DMS 273 (cell line): Measurements from ENCODE around the gene GALNT18.
A peak's percentile ranks its signal among the peaks of the same experiment; 100 is the strongest.
"Not testable (repeated sequence)": the region's sequence is repeated elsewhere in the genome, so short reads cannot be mapped to it uniquely, and the experiment has no call there.

Experiments used
- DNase-seq: peaks from one replicate; lab custom pipeline; 2025; ENCODE audit not compliant: unreplicated experiment; lab: John Stamatoyannopoulos, UW

The GALNT18 gene

GRCh38 chr11:11471201-11471600, 150.6 kb downstream of the GALNT18 start:
- DNase-seq: no peak

DNA sequence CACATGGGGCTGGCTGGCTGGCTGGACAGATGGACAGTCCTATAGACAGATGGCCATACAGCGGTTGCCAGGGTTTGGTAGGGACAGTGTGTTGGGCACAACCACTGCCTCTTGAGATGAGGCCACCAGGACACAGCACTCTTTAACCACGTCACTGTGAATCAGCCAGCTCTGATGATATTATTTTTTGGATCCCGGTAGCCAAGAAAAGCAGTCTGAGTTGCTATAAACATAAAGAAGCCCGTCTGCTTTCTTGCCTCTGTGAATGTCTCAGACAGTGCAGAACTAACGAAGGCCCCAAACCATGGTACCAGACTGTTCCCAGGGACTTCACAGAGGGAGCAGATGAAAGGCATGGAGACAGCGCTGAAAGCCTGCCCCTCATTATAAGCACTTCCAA, 152.9 kb downstream of the GALNT18 start:
- no peak for DNase-seq

- DNase-seq: no peak
Measured at GRCh38 chr11:11467312-11467711, 154.5 kb downstream of the GALNT18 start.

DNA sequence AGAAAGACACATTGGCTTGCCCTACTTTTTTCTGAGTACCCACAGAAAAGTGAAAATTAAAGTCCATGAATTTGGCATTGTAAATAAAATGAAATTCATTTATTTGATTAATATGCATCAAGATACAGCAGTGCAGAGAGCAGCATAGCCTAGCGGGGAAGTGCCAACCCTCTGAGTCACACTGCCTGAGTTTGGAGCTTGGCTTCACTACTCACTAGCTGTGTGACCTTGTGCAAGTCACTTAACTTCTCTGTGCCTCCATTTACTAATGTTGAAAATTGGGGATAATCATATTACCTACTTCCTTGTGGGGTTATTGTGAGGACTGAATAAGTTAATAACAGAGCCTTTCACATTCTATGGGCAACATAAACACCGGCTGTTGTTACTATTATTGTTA, 157.2 kb downstream of the GALNT18 start:
- no peak for DNase-seq

GRCh38 chr11:11463405-11463804, 158.4 kb downstream of the GALNT18 start:
- peak; percentile 50 for DNase-seq

- DNase-seq: no peak
Measured at GRCh38 chr11:11461473-11461872, 160.3 kb downstream of the GALNT18 start.

DNA sequence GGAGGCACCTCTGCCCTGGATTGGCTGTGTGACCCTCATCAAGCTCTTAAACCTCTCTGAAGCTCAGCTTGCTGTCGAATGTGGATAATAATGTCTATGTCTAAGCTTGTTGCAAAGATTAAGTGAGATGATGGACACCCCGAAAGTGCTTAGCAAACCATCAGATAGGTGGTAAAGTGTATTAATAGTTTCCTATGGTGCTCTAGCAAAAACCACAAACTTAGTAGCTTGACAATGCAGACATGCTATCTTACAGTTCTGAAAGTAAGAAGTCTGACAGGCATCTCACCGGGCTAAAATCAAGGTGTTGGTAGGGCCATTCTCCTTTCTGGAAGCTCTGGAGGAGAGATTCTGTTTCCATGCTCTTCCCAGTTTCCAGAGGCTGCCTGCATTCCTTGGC, 162.2 kb downstream of the GALNT18 start:
- no peak for DNase-seq

- DNase-seq: peak; percentile 4
Measured at GRCh38 chr11:11458485-11458884, 163.3 kb downstream of the GALNT18 start.

GRCh38 chr11:11458001-11458400, 163.8 kb downstream of the GALNT18 start:
- DNase-seq: no peak

DNA sequence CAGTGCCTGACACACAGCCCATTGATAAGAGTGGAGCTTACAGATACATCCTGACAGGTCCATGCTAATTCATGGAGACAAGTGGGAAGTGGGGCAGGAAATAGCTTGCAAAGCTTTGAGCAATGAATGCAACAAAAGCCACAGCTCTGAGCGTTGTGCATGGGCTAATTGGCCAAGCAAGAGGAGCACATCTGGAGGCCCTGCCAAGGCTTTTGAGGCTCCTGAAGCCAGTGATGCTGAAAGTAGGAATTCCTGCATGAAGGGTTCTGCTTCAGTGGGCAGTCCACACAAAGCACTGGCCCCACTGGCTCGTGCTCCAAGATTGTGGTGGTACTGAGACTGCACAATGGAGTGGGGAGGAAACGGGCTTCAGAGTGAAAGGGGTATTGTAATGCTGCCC, 164.9 kb downstream of the GALNT18 start:
- no peak for DNase-seq

GRCh38 chr11:11454671-11455223, 167.1 kb downstream of the GALNT18 start:
- DNase-seq: no peak

DNA sequence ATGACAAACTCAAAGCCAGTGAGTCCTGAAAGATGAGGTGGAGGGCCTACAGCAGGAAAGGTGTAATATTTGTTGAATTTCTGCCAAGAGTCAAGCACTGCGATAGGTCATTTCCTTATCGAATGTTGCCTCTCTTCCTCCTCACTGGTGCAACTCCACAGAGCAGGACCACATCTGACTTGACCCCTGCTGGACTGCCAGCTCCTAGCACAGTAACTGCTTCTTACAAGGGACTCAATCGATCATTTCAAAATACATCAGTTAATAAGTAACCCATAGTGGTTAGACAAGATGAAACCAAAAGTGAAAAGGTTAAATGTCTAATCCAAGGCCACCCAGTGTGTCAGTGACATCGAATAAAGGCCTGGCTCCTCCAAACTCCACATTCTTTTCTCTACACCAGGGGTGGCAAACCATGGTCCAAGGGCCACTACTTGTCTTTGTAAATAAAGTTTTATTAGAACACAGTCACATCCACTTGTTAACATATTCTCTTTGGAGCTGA, 170.3 kb downstream of the GALNT18 start:
- no peak for DNase-seq

- DNase-seq: no peak
Measured at GRCh38 chr11:11450744-11451362, 171.0 kb downstream of the GALNT18 start.

DNA sequence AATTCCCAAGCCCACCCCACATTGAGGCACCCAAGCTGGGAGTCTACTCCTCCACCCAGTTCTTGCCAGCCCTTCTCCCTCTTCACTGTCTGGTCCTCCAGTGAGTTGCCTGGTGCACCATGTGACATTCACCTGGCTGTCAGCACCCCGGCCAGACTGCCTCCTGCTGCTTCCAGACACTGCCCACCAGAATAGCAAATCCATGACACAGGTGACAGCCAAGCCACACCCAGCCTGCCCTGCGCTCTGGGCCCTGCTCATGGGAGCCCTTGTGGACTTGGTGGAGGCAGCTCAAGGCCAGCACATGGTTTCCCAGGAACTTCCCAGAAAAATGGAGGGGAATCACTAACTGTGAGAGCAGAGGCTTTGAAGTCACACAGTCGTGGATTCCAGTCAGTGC, 172.5 kb downstream of the GALNT18 start:
- no peak for DNase-seq

- no peak for DNase-seq
Measured at GRCh38 chr11:11448626-11449025, 173.2 kb downstream of the GALNT18 start.

DNA sequence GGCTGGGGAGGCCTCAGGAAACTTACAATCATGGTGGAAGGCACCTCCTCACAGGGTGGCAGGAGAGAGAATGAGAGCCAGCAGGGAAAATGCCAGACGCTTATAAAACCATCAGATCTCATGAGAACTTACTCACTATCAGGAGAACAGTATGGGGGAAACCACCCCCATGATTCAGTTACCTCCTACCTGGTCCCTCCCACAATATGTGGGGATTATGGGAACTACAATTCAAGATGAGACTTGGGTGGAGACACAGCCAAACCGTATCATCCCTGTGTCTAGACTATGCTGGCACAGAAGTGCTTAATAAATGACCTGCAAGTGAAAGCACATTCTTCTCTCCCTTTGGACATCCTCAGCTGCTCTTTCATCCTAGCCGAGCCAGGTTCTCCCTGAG, 174.2 kb downstream of the GALNT18 start:
- DNase-seq: not testable (repeated sequence)

DNA sequence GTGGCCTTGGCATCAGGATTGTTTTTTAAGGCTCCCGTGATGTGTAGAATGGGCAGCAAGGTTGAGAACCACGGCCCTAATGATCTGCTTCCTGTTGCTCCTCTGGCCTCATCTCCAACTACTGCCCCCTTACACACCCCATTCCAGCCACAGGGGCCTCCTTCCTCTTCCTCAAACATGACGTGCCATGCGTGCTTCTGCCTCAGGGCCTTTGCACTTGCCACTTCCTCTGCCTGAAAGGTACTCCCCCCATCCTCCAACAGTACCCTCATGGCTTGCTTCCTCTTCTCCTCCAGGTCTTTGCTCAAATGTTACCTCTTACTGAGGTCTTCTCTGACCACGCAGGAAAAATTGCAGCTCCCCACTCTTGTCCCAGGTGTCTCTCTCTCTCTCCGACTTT, 174.8 kb downstream of the GALNT18 start:
- DNase-seq: no peak

DNA sequence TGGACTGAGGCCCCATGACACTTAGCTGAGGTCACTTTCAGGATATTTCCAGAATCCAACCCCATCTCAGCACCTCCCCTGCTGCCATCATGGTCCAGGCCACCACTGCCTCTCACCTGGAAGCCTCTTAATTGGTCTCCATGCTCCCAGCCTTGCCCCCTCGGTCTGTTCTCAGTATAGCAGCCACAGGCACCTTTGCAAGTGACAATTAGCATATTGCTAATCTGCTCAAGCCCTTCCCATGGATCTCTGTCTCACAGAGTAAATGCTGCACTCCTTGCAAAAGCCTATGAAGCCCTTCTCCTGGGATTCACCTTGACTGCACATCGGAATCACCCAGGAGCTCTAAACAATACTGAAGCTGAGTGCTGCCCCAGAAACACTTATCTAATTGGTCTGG, 175.2 kb downstream of the GALNT18 start:
- DNase-seq: no peak

GRCh38 chr11:11445441-11446185, 176.2 kb downstream of the GALNT18 start:
- DNase-seq: no peak

- DNase-seq: no peak
Measured at GRCh38 chr11:11444804-11445131, 177.0 kb downstream of the GALNT18 start.

- no peak for DNase-seq
Measured at GRCh38 chr11:11444027-11444803, 177.6 kb downstream of the GALNT18 start.

- no peak for DNase-seq
Measured at GRCh38 chr11:11442791-11443190, 179.0 kb downstream of the GALNT18 start.
